Activated T-cell treated with anti-CD3 and anti-CD28 coated beads, Interleukin-2, amount 50 U/mL, for 4 hours (primary cell): ENCODE measurements around the gene CPA5. TPM values are rescaled to one million over a fixed set of nuclear protein-coding genes. Genes with fewer than 3 reads are reported as not detected.

Experiments
- total RNA-seq, 3 donors: library from RNA; stranded (reverse); gene quantifications; one replicate each; pipeline ENCODE4 v1.2.1, GENCODE V29; 2021

CPA5 gene
- total RNA-seq, 3 donors from 2014 or later = 1.0 TPM; not detected in 2

Other genes starting within 250 kb of the CPA5 start
- gene TMEM209, start 139.4 kb upstream of the CPA5 start, total RNA-seq = 10 to 100 TPM; 44.5 to 46.4 (median 45.0) TPM
- gene SSMEM1, start 137.0 kb upstream of the CPA5 start, total RNA-seq = not detected
- gene CPA2, start 78.0 kb upstream of the CPA5 start, total RNA-seq = 1 to 10 TPM in 1 of 3 donors, under 1 TPM in 2; 0.55 to 1.5 (median 0.87) TPM
- under 1 TPM in 2 of 3 donors, not detected in 1; 0.18 to 0.29 TPM for gene CPA4, start 51.7 kb upstream of the CPA5 start, total RNA-seq
- gene CPA1, start 35.7 kb downstream of the CPA5 start, total RNA-seq = 10 to 100 TPM in 1 of 3 donors, 1 to 10 TPM in 2; 4.9 to 11.6 (median 7.4) TPM
- 10 to 100 TPM in 2 of 3 donors, 1 to 10 TPM in 1; 9.5 to 13.9 (median 13.2) TPM for gene CEP41, start 96.2 kb downstream of the CPA5 start, total RNA-seq
- 1 to 10 TPM; 3.5 to 5.9 (median 5.2) TPM for gene MEST, start 147.3 kb downstream of the CPA5 start, total RNA-seq